ENCODE measurements around the gene IQCN. TPM values are rescaled to one million over a fixed set of nuclear protein-coding genes. Genes with fewer than 3 reads are reported as not detected.

Gene IQCN
- total and polyA plus RNA-seq, 2 of the 4 experiments (the other 2 are of a cell fraction) = 0.18 to 0.67 TPM

GRCh38 chr19:18284712-18285360, 10.6 kb upstream of the IQCN start:
- H3K79me1 ChIP-seq (ENCODE audit: low read depth in 1 of 2, low read length in 2 of 2) = peaks cover 0 to 24% of the 10 kb centered on the region in 2 experiments; a peak in 2 of 4 replicates
- intact Hi-C loops (cut with micrococcal nuclease) (no loop called here), dilution Hi-C loops (cut with HindIII; ENCODE audit: low sequenced_read_pairs, unreplicated experiment) (no loop called here), in situ Hi-C loops (cut with MboI; ENCODE audit: low sequenced_read_pairs) (no loop called here)
- H3K18ac ChIP-seq (ENCODE audit: low read depth, low read length) = no peak overlapping the region
- no peak overlapping the region for H4K91ac ChIP-seq (ENCODE audit: insufficient read depth, low read depth, low read length)
- peaks cover 4% of the 10 kb centered on the region; the same call in 1 of the 2 replicates for H3K9me1 ChIP-seq (ENCODE audit: insufficient read depth, low read length)
- CTCF ChIA-PET = no interaction called here
- H3K27me3 ChIP-seq (ENCODE audit: control insufficient read depth, insufficient read depth, low read length) = no peaks in the 10 kb centered on the region
- H3K4me1 ChIP-seq (ENCODE audit: control insufficient read depth, insufficient read depth, low read length) = peaks cover 8% of the 10 kb centered on the region
- WGBS, 2 experiments (ENCODE audit: extremely low coverage in 2 of 2, insufficient read length in 1 of 2) = 57% methylated on average over 4 of the region's 12 CpGs; no CpG with 5 or more reads in 1 of the 2 experiments
- H3K27ac ChIP-seq (ENCODE audit: insufficient read depth, low read length) = no peak overlapping the region
- H3K9ac ChIP-seq (ENCODE audit: low read depth, low read length) = no peak overlapping the region
- no peak overlapping the region for H2BK120ac ChIP-seq (ENCODE audit: low read depth, low read length)
- ATAC-seq (ENCODE audit: low read depth) (no peak), DNase-seq (no peak)
- no peak overlapping the region for H3K56ac ChIP-seq (ENCODE audit: extremely low read depth, insufficient read depth, low read length)
- POLR2A ChIA-PET (ENCODE audit: unreplicated experiment) = no interaction called here
- no peaks in the 10 kb centered on the region for H3K36me3 ChIP-seq (ENCODE audit: control insufficient read depth, insufficient read depth, low read length)
- no peak overlapping the region for H2BK20ac ChIP-seq (ENCODE audit: low read depth, low read length)
- H4K5ac ChIP-seq (ENCODE audit: low read depth, low read length) = no peak overlapping the region
- no peak overlapping the region for H3K4me3 ChIP-seq (ENCODE audit: insufficient read depth, low read depth, low read length)
- no peak overlapping the region for H3K14ac ChIP-seq (replicated peaks; ENCODE audit: low read depth, low read length)
- H3K23ac ChIP-seq (ENCODE audit: low read depth, low read length) = 0 out of 2 replicates have a peak overlapping the region, but pooled peaks have one; percentile 7
- H3K4me2 ChIP-seq (ENCODE audit: low read depth, low read length) = no peak overlapping the region
- H3K9me3 ChIP-seq (ENCODE audit: control insufficient read depth, insufficient read depth, low read length) = no peaks in the 10 kb centered on the region
- H2AK9ac ChIP-seq (replicated peaks; ENCODE audit: low read depth, low read length, poor library complexity) = peak overlapping the region; percentile 56
- 0 out of 2 replicates have a peak overlapping the region, but pooled peaks have one; percentile 12 for H3K4ac ChIP-seq (ENCODE audit: low read depth, low read length)
- H2AK5ac ChIP-seq (ENCODE audit: low read depth, low read length) = no peak overlapping the region
- H2BK5ac ChIP-seq (ENCODE audit: low read depth, low read length, poor library complexity, severe bottlenecking) = no peak overlapping the region
- no peak overlapping the region for H4K8ac ChIP-seq (ENCODE audit: low read depth in 2 of 2, low read length in 2 of 2)
- no peak overlapping the region for H2BK15ac ChIP-seq (ENCODE audit: low read depth, low read length)
- H4K20me1 ChIP-seq (ENCODE audit: insufficient read depth, low read length) = peaks cover 9% of the 10 kb centered on the region
- TF ChIP-seq MXI1 (IDR thresholded peaks at IDR 0.05; ENCODE audit: borderline replicate concordance, low read depth, low read length) (no peak), USF2 (IDR thresholded peaks at IDR 0.05; ENCODE audit: low read depth, low read length) (no peak), FOS (IDR thresholded peaks at IDR 0.05; ENCODE audit: low read depth, low read length) (no peak), MAFK (IDR thresholded peaks at IDR 0.05; ENCODE audit: low read depth, low read length) (no peak), BHLHE40 (IDR thresholded peaks at IDR 0.05; ENCODE audit: low read depth, low read length) (no peak), CHD1 (IDR thresholded peaks at IDR 0.05; ENCODE audit: low read depth, low read length) (no peak)
- peak overlapping the region; percentile 34 for H2AFZ ChIP-seq (replicated peaks; ENCODE audit: low read length, poor library complexity)
- no TSS peak for BruUV-seq (replicated peaks)

All from IMR-90 (cell line).